ENCODE data around the gene SLC25A38.
"Not testable (repeated sequence)": the region's sequence is repeated elsewhere in the genome, so short reads cannot be mapped to it uniquely, and the experiment has no call there.

The SLC25A38 gene

GRCh38 chr3:39370450-39370849, 12.7 kb upstream of the SLC25A38 start:
- not testable (repeated sequence) for DNase-seq (ENCODE audit: low read depth, low spot score); H3K4me3 ChIP-seq (ENCODE audit: low read length)

- DNase-seq (ENCODE audit: low read depth, low spot score), result no peak
- no peak overlapping the region for H3K4me3 ChIP-seq (ENCODE audit: low read length)
Measured at GRCh38 chr3:39372833-39373232, 10.3 kb upstream of the SLC25A38 start.

GRCh38 chr3:39376959-39377634, 6.1 kb upstream of the SLC25A38 start:
- DNase-seq (ENCODE audit: low read depth, low spot score), result no peak

GRCh38 chr3:39378088-39378487, 5.1 kb upstream of the SLC25A38 start:
- peak; percentile 89 for DNase-seq (ENCODE audit: low read depth, low spot score)
- H3K4me3 ChIP-seq (ENCODE audit: low read length), result no peak overlapping the region

More at GRCh38 chr3:39376959-39377634, 6.1 kb upstream of the SLC25A38 start:
- no peak overlapping the region for H3K4me3 ChIP-seq (ENCODE audit: low read length)

GRCh38 chr3:39378957-39379777, 4.0 kb upstream of the SLC25A38 start:
- DNase-seq (ENCODE audit: low read depth, low spot score), result no peak
- no peak overlapping the region for H3K4me3 ChIP-seq (ENCODE audit: low read length)

GRCh38 chr3:39379778-39380155, 3.4 kb upstream of the SLC25A38 start:
- peak; percentile 60 for DNase-seq (ENCODE audit: low read depth, low spot score)
- H3K4me3 ChIP-seq (ENCODE audit: low read length), result no peak overlapping the region

- H3K4me3 ChIP-seq (ENCODE audit: low read length), result no peak overlapping the region
- DNase-seq (ENCODE audit: low read depth, low spot score), result no peak
Measured at GRCh38 chr3:39381432-39381831, 1.7 kb upstream of the SLC25A38 start.

GRCh38 chr3:39383881-39384664, 903 bp downstream of the SLC25A38 start:
- peak overlapping the region; percentile 72 for H3K4me3 ChIP-seq (ENCODE audit: low read length)
- DNase-seq (ENCODE audit: low read depth, low spot score), result peak; percentile 88

GRCh38 chr3:39384665-39385000, 1.5 kb downstream of the SLC25A38 start:
- peak overlapping the region; percentile 72 for H3K4me3 ChIP-seq (ENCODE audit: low read length)
- DNase-seq (ENCODE audit: low read depth, low spot score), result no peak

- H3K4me3 ChIP-seq (ENCODE audit: low read length), result no peak overlapping the region
Measured at GRCh38 chr3:39385456-39386090, 2.4 kb downstream of the SLC25A38 start.

GRCh38 chr3:39386318-39386717, 3.1 kb downstream of the SLC25A38 start:
- no peak overlapping the region for H3K4me3 ChIP-seq (ENCODE audit: low read length)
- DNase-seq (ENCODE audit: low read depth, low spot score), result no peak

More at GRCh38 chr3:39385456-39386090, 2.4 kb downstream of the SLC25A38 start:
- no peak for DNase-seq (ENCODE audit: low read depth, low spot score)

GRCh38 chr3:39387411-39387975, 4.3 kb downstream of the SLC25A38 start:
- DNase-seq (ENCODE audit: low read depth, low spot score), result no peak
- no peak overlapping the region for H3K4me3 ChIP-seq (ENCODE audit: low read length)

GRCh38 chr3:39388153-39388552, 5.0 kb downstream of the SLC25A38 start:
- no peak for DNase-seq (ENCODE audit: low read depth, low spot score)
- H3K4me3 ChIP-seq (ENCODE audit: low read length), result no peak overlapping the region

GRCh38 chr3:39388741-39389248, 5.6 kb downstream of the SLC25A38 start:
- no peak for DNase-seq (ENCODE audit: low read depth, low spot score)
- H3K4me3 ChIP-seq (ENCODE audit: low read length), result no peak overlapping the region

GRCh38 chr3:39390181-39390580, 7.0 kb downstream of the SLC25A38 start:
- no peak overlapping the region for H3K4me3 ChIP-seq (ENCODE audit: low read length)
- DNase-seq (ENCODE audit: low read depth, low spot score), result no peak

GRCh38 chr3:39396690-39397089, 13.5 kb downstream of the SLC25A38 start:
- no peak overlapping the region for H3K4me3 ChIP-seq (ENCODE audit: low read length)
- DNase-seq (ENCODE audit: low read depth, low spot score), result no peak

GRCh38 chr3:39398700-39399099, 15.5 kb downstream of the SLC25A38 start:
- no peak for DNase-seq (ENCODE audit: low read depth, low spot score)
- H3K4me3 ChIP-seq (ENCODE audit: low read length), result no peak overlapping the region

GRCh38 chr3:39401983-39402382, 18.8 kb downstream of the SLC25A38 start:
- no peak overlapping the region for H3K4me3 ChIP-seq (ENCODE audit: low read length)

More at GRCh38 chr3:39401983-39402382, 18.8 kb downstream of the SLC25A38 start:
- no peak for DNase-seq (ENCODE audit: low read depth, low spot score)
